Heart right ventricle (tissue), 16 donors: ENCODE measurements around the gene HDAC9. TPM values are rescaled to one million over a fixed set of nuclear protein-coding genes. Genes with fewer than 3 reads are reported as not detected.

Experiments used
- ATAC-seq, 8 donors: fragments of 200-7000 bp; cut with Tn5 transposase; one replicate each; pipeline ENCODE4 v1.9.1; 2020; ENCODE audit warnings: mild to moderate bottlenecking in 8 of 8, moderate library complexity in 8 of 8, moderate number of reproducible peaks in 1 of 8
- DNase-seq, 2 donors: peaks; one replicate each; pipeline ENCODE4 v3.0.0-alpha.2; 2020
- H3K27ac ChIP-seq, 10 donors: fragments of 200-600 bp; sonication (generic) in 2 of 10; one replicate each; pipeline versions ENCODE4 v1.5.0 to v1.8.0; 2020 to 2022; ENCODE audit warnings: mild to moderate bottlenecking in 3 of 10
- H3K27me3 ChIP-seq, 7 donors: fragments of 200-600 bp; one replicate each; pipeline ENCODE4 v1.8.0; 2021 to 2022; ENCODE audit warnings: mild to moderate bottlenecking in 2 of 7
- H3K36me3 ChIP-seq, 9 donors: fragments of 200-600 bp; sonication (generic) in 1 of 9; one replicate each; pipeline versions ENCODE4 v1.5.0 to v1.8.0; 2020 to 2022; ENCODE audit warnings: mild to moderate bottlenecking in 2 of 9
- H3K4me1 ChIP-seq, 9 donors: fragments of 200-600 bp; sonication (generic) in 1 of 9; one replicate each; pipeline versions ENCODE4 v1.5.0 to v1.8.0; 2020 to 2022; ENCODE audit warnings: mild to moderate bottlenecking in 4 of 9
- H3K4me3 ChIP-seq, 10 donors: fragments of 200-600 bp; sonication (generic) in 2 of 10; one replicate each; pipeline versions ENCODE4 v1.5.0 to v1.8.0; 2020 to 2022; ENCODE audit warnings: mild to moderate bottlenecking in 7 of 10, moderate library complexity in 2 of 10
- H3K9me3 ChIP-seq, 11 donors: fragments of 200-600 bp in 10 of 11; sonication (generic) in 2 of 11; one replicate each; pipeline versions ENCODE4 v1.5.0 to v1.8.0; 2013 to 2022; ENCODE audit warnings: mild to moderate bottlenecking in 2 of 11, control low read depth in 1 of 11, moderate library complexity in 1 of 11
- CTCF ChIP-seq, 9 donors: fragments of 200-600 bp; sonication (generic) in 2 of 9; IDR thresholded peaks; one replicate each; pipeline versions ENCODE4 v1.5.0 to v1.8.0; 2021 to 2022; ENCODE audit warnings: antibody characterized with exemption in 9 of 9, mild to moderate bottlenecking in 5 of 9, moderate library complexity in 1 of 9
- WGBS, 2 donors: extraction: QIAGEN DNeasy Blood & Tissue Kit; methylation state at CpG; one replicate each; pipeline ENCODE4 v1.1.7; 2013; ENCODE audit warnings: inconsistent platforms in 1 of 2; 5-methylcytosine and 5-hydroxymethylcytosine counted together
- intact Hi-C, 10 donors: fragments of 100-400 bp; cut with DNase I; formaldehyde crosslinking; loops; one replicate each; pipeline versions ENCODE4 v1.11.1 to v1.14.2; 2022
- polyA plus RNA-seq, 2 donors: library from polyadenylated mRNA; stranded (reverse); fragments of 200-250 nt; gene quantifications; one replicate each; pipeline ENCODE4 v1.2.3, GENCODE V29; 2013
- total RNA-seq, 10 donors: library from RNA; stranded (reverse); fragmentation: NEBNext Ultra II Directional in 3 of 10; extraction: Animal tissue kit (Norgen Biotek cat#: 25700) in 3 of 10; gene quantifications; one replicate each; pipeline versions ENCODE4 v1.2.1 to v1.2.4, GENCODE V29; 2021 to 2023
- donor health status: Arrhythmogenic right ventricular cardiomyopathy.
- donor health status: ischemic (EF 13 %, LVEDD 7.1; RV severe dilation, severe dysfunction).
- donor health status: healthy with polysubstance abuse.
- donor health status: DM: no; HTN: yes; CAD: no.
- donor health status: DM: no; HTN: no; CAD: no.
- donor health status: ischemic (EF 25% LVEDD 6.9; RV normal size, moderate dysfunction).
- donor health status: ischemic (EF 25% LVEDD 5.7; RV mildly dilated, moderate dysfunction).
- donor health status: healthy.
- donor health status: DM: yes; HTN: yes; CAD: no.
- donor health status: Ischemic cardiomyopathy.
- donor health status: ischemic (EF 35%, LVEDD 5.7; RV mildly dilated, moderate dysfunction).
- donor health status: nonischemic (EF 11% LVEDD 7.7; RV severe dilation, severe dysfunction).
- donor health status: DM: yes; HTN: yes; CAD: no.
- donor health status: PGD.
- donor health status: ischemic (EF 29% LVEDD 5.4; RV normal size, mild dysfunction).
- donor health status: nonischemic (EF 23%, LVEDD 6.1; RV moderate dilation, normal function).

The HDAC9 gene
- total and polyA plus RNA-seq, 12 donors = 1.9 to 66.1 (median 38.6) TPM

GRCh38 chr7:18693816-18694215 lies 198.3 kb downstream of the HDAC9 start:
- no peak for ATAC-seq
- H3K4me1 ChIP-seq = peaks cover 0 to 4% (median 0%) of the 10 kb centered on the region in 9 donors
- no peaks in the 10 kb centered on the region for H3K9me3 ChIP-seq
- no peak overlapping the region for H3K27ac ChIP-seq
- TF ChIP-seq CTCF (IDR thresholded peaks at IDR 0.05) = no peak
- no peak overlapping the region for H3K4me3 ChIP-seq
- no peaks in the 10 kb centered on the region for H3K36me3 ChIP-seq
- intact Hi-C loops = no loop called here
- WGBS, 2 donors = 74 to 82% methylated on average over 2 of the region's 2 CpGs
- DNase-seq = no peak
- no peaks in the 10 kb centered on the region for H3K27me3 ChIP-seq

- no peak overlapping the region for H3K4me3 ChIP-seq
- H3K27me3 ChIP-seq = no peaks in the 10 kb centered on the region
- H3K4me1 ChIP-seq = peaks cover 0 to 4% (median 0%) of the 10 kb centered on the region in 9 donors
- ATAC-seq (no peak), DNase-seq (no peak)
- 88 to 89% methylated on average over 3 of the region's 3 CpGs for WGBS, 2 donors
- intact Hi-C loops = no loop called here
- no peaks in the 10 kb centered on the region for H3K9me3 ChIP-seq
- TF ChIP-seq CTCF (IDR thresholded peaks at IDR 0.05) = no peak
- no peak overlapping the region for H3K27ac ChIP-seq
- H3K36me3 ChIP-seq = no peaks in the 10 kb centered on the region
Observed at GRCh38 chr7:18694484-18694883, 198.9 kb downstream of the HDAC9 start.

- H3K4me1 ChIP-seq = peaks cover 0 to 4% (median 0%) of the 10 kb centered on the region in 9 donors
- no peak overlapping the region for H3K4me3 ChIP-seq
- DNase-seq (no peak), ATAC-seq (no peak)
- WGBS, 2 donors = 37 to 46% methylated on average over 1 of the region's 1 CpG
- no peaks in the 10 kb centered on the region for H3K36me3 ChIP-seq
- no peak for TF ChIP-seq CTCF (IDR thresholded peaks at IDR 0.05)
- no peaks in the 10 kb centered on the region for H3K27me3 ChIP-seq
- intact Hi-C loops = no loop called here
- no peaks in the 10 kb centered on the region for H3K9me3 ChIP-seq
- no peak overlapping the region for H3K27ac ChIP-seq
Observed at GRCh38 chr7:18694911-18695310, 199.4 kb downstream of the HDAC9 start.

GRCh38 chr7:18698258-18698734 lies 202.7 kb downstream of the HDAC9 start:
- no peak overlapping the region for H3K4me3 ChIP-seq

More at GRCh38 chr7:18698258-18698734, 202.7 kb downstream of the HDAC9 start:
- no peak for ATAC-seq
- no peaks in the 10 kb centered on the region for H3K9me3 ChIP-seq
- intact Hi-C loops = no loop called here
- H3K27ac ChIP-seq = no peak overlapping the region
- DNase-seq = no peak
- 82 to 89% methylated on average over 6 of the region's 6 CpGs for WGBS, 2 donors
- H3K27me3 ChIP-seq = no peaks in the 10 kb centered on the region
- TF ChIP-seq CTCF (IDR thresholded peaks at IDR 0.05) = no peak
- peaks cover 0 to 4% (median 0%) of the 10 kb centered on the region in 9 donors for H3K4me1 ChIP-seq
- no peaks in the 10 kb centered on the region for H3K36me3 ChIP-seq
